Endothelial cell of umbilical vein (primary cell): ENCODE measurements around the gene AK5. TPM values are rescaled to one million over a fixed set of nuclear protein-coding genes. Genes with fewer than 3 reads are reported as not detected.

Source experiments
- BruUV-seq: library from RNA; stranded (reverse); fragments of 400-500 nt; replicated peaks from 2 replicates; lab custom pipeline; 2021; lab: Mats Ljungman, UMichigan
- CTCF ChIA-PET: fragments of 300-600, 350-600 bp; sonication (Branson Sonifier 250); formaldehyde crosslinking; loops from one replicate; lab custom pipeline; 2021; ENCODE audit warnings: antibody characterized with exemption, inconsistent platforms; lab: Charles Lee
- POLR2A ChIA-PET: fragments of 300-600, 350-600 bp; sonication (Branson Sonifier 250); formaldehyde crosslinking; loops from one replicate; lab custom pipeline; 2021; ENCODE audit warnings: antibody characterized with exemption, inconsistent platforms; lab: Charles Lee
- DNase-seq: peaks from one replicate; pipeline ENCODE4 v3.0.0-alpha.2; 2011; ENCODE audit warnings: low read depth, low spot score
- FAIRE-seq: peaks from 2 replicates; lab custom pipeline; 2011; peaks lifted over from hg19 to GRCh38; lab: Jason Lieb, UNC
- H2AFZ ChIP-seq: 2 replicates; pipeline ENCODE4 v1.6.0; 2012; ENCODE audit warnings: low read depth, low read length, control low read depth, inconsistent platforms
- H3K27ac ChIP-seq: 2 replicates; pipeline ENCODE4 v1.5.1; 2011; ENCODE audit warnings: low read depth, mild to moderate bottlenecking, control low read depth, low read length, moderate library complexity; ENCODE audit not compliant: insufficient read depth
- H3K27me3 ChIP-seq, 2 experiments: 2 replicates each; pipeline versions ENCODE4 v1.6.0 to v1.6.1; 2011; ENCODE audit warnings: low read length in 2 of 2, mixed read lengths in 1 of 2; ENCODE audit not compliant: control insufficient read depth in 2 of 2, insufficient read depth in 2 of 2
- H3K36me3 ChIP-seq, 2 experiments: 2 replicates in 1 of 2; 3 replicates in 1 of 2; pipeline ENCODE4 v1.5.1; 2011; ENCODE audit warnings: low read length in 2 of 2, mild to moderate bottlenecking in 1 of 2, moderate library complexity in 1 of 2; ENCODE audit not compliant: control insufficient read depth in 2 of 2, insufficient read depth in 2 of 2; ENCODE audit errors: extremely low read depth in 1 of 2
- H3K4me1 ChIP-seq: 3 replicates; pipeline ENCODE4 v1.5.1; 2011; ENCODE audit warnings: mild to moderate bottlenecking, low read length; ENCODE audit not compliant: control insufficient read depth, insufficient read depth; ENCODE audit errors: extremely low read depth
- H3K4me2 ChIP-seq: 2 replicates; pipeline ENCODE4 v1.6.1; 2011; ENCODE audit warnings: low read length, control low read depth, mixed read lengths; ENCODE audit not compliant: insufficient read depth
- H3K4me3 ChIP-seq, 3 experiments: fragments of 200-600 bp in 1 of 3; sonication (generic), shearing (Covaris generic) in 1 of 3; replicated peaks in 1 of 3; 2 replicates each; pipeline ENCODE4 v1.5.1; 2011 to 2016; ENCODE audit warnings: control low read depth in 3 of 3, low read length in 3 of 3, mild to moderate bottlenecking in 2 of 3, inconsistent platforms in 1 of 3, low read depth in 1 of 3, moderate library complexity in 1 of 3; ENCODE audit not compliant: insufficient read depth in 1 of 3
- H3K79me2 ChIP-seq: 2 replicates; pipeline ENCODE4 v1.6.0; 2012; ENCODE audit warnings: low read length, inconsistent platforms; ENCODE audit not compliant: control insufficient read depth, insufficient read depth
- H3K9ac ChIP-seq: replicated peaks from 2 replicates; pipeline ENCODE3; 2011; ENCODE audit warnings: low read length, control low read depth; ENCODE audit not compliant: insufficient read depth; ENCODE audit errors: extremely low read depth
- H3K9me1 ChIP-seq: replicated peaks from 3 replicates; pipeline ENCODE4 v1.6.0; 2011; ENCODE audit warnings: mild to moderate bottlenecking, low read length; ENCODE audit not compliant: control insufficient read depth, insufficient read depth; ENCODE audit errors: extremely low read depth
- H3K9me3 ChIP-seq: replicated peaks from 2 replicates; pipeline ENCODE4 v1.5.1; 2012; ENCODE audit warnings: low read length, inconsistent platforms; ENCODE audit not compliant: control insufficient read depth, insufficient read depth
- H4K20me1 ChIP-seq: replicated peaks from 2 replicates; pipeline ENCODE3; 2011; ENCODE audit warnings: mild to moderate bottlenecking, low read length; ENCODE audit not compliant: control insufficient read depth, insufficient read depth; ENCODE audit errors: extremely low read depth
- EZH2 ChIP-seq: IDR thresholded peaks from 2 replicates; pipeline ENCODE4 v1.6.1; 2012; ENCODE audit warnings: borderline replicate concordance, low read depth, mild to moderate bottlenecking, moderate library complexity, low read length, inconsistent platforms; ENCODE audit not compliant: severe bottlenecking
- FOS ChIP-seq: IDR thresholded peaks from 2 replicates; pipeline ENCODE4 v1.6.1; 2011; ENCODE audit warnings: mild to moderate bottlenecking, low read length, moderate library complexity, borderline replicate concordance; ENCODE audit not compliant: insufficient read depth
- GATA2 ChIP-seq: IDR thresholded peaks from 2 replicates; pipeline ENCODE4 v1.7.0; 2011; ENCODE audit warnings: low read depth, mild to moderate bottlenecking, moderate library complexity, mixed read lengths, low read length; ENCODE audit not compliant: insufficient read length, insufficient read depth
- JUN ChIP-seq: IDR thresholded peaks from 2 replicates; pipeline ENCODE4 v1.6.1; 2011; ENCODE audit warnings: borderline replicate concordance, low read depth; ENCODE audit not compliant: insufficient read length, insufficient read depth
- MYC ChIP-seq: IDR thresholded peaks from one replicate; pipeline ENCODE4 v1.6.1; 2011; ENCODE audit warnings: mild to moderate bottlenecking, low read depth, low read length
- POLR2A ChIP-seq: IDR thresholded peaks from 2 replicates; pipeline ENCODE4 v1.6.1; 2012; ENCODE audit warnings: low read depth, mild to moderate bottlenecking, control low read depth, low read length
- POLR2AphosphoS5 ChIP-seq: IDR thresholded peaks from 2 replicates; pipeline ENCODE4 v1.6.1; 2012; ENCODE audit warnings: low read depth, mild to moderate bottlenecking, control low read depth, low read length, moderate library complexity; ENCODE audit not compliant: insufficient read depth
- dilution Hi-C: fragments of 300-500 bp; cut with MboI; formaldehyde crosslinking; loops from one replicate; pipeline ENCODE4 v1.15.0; 2019; ENCODE audit warnings: low sequenced_read_pairs; ENCODE audit not compliant: extremely low pct_ligation_motif_present
- intact Hi-C: fragments of 100-400 bp; cut with micrococcal nuclease; formaldehyde crosslinking; loops from one replicate; pipeline ENCODE4 v1.10.0; 2022
- polyA plus RNA-seq, 4 experiments: library from polyadenylated mRNA; depleted of rRNA in 3 of 4; stranded (reverse) in 3 of 4; unstranded in 1 of 4; fragments of >200 nt; gene quantifications; 2 replicates each; pipeline versions ENCODE4 v1.2.1 to v1.2.3, GENCODE V29; 2011 to 2012; ENCODE audit warnings: missing spikeins in 1 of 4
- total RNA-seq: library from RNA; stranded (reverse); gene quantifications from 2 replicates; pipeline ENCODE4 v1.2.3, GENCODE V29; 2021
- TF ChIP-seq, protein P1 (sequence below): IDR thresholded peaks from 2 replicates; pipeline ENCODE4 v1.6.1; 2011; ENCODE audit not compliant: insufficient read depth, insufficient read length
- TF ChIP-seq, protein P2 (sequence below), 2 donors: IDR thresholded peaks; 1 replicate in 1 of 2; 2 replicates in 1 of 2; pipeline ENCODE4 v1.5.1; 2011; ENCODE audit warnings: low read length in 2 of 2, mild to moderate bottlenecking in 2 of 2, moderate library complexity in 2 of 2, control low read depth in 1 of 2, inconsistent platforms in 1 of 2, low read depth in 1 of 2; ENCODE audit not compliant: insufficient read depth in 1 of 2; ENCODE audit errors: extremely low read depth in 1 of 2

Gene AK5
- total and polyA plus RNA-seq, 2 donors (not counting 3 experiments of a cell fraction or from before 2014, with no cell fraction given): 5.0 to 7.5 TPM

DNA sequence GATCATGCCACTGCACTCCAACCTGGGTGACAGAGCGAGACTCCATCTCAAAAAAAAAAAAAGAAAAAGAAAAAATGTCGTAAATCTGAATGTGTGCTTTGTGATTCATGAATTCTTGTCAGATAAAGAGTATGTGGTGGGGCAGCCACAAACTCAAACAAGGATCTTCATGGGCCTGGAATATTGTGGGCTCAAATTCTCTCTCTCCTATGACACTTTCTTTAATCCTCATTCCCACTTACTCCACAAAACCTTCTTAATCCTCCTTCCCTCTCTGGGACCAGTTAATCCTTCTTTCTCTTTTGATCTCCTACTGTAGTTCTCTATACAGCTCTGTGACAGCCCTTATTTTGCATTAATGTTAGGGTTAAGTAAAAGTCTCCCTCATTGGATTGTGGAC is 112.3 kb downstream of the AK5 start:
- dilution Hi-C loops: no loop called here
- Histone ChIP-seq H3K27me3 (no peaks in the 10 kb centered on the region), H3K4me2 (no peak overlapping the region), H3K4me3 (no peak overlapping the region), H3K9me3 (no peaks in the 10 kb centered on the region), H3K4me1 (peaks cover 2% of the 10 kb centered on the region), H3K27ac (no peak overlapping the region), H3K9me1 (no peaks in the 10 kb centered on the region), H3K79me2 (no peaks in the 10 kb centered on the region), H3K9ac (no peak overlapping the region), H4K20me1 (no peaks in the 10 kb centered on the region), H2AFZ (no peak overlapping the region), H3K36me3 (no peaks in the 10 kb centered on the region)
- FAIRE-seq (no peak), DNase-seq (no peak)
- CTCF ChIA-PET: interaction anchor here (1.0 kb wide), 1 partner anchor 27 kb away, joined by 3 read pairs; no protein-coding TSS in a partner anchor
- BruUV-seq: no TSS peak
- POLR2A ChIA-PET: no interaction called here
- TF ChIP-seq POLR2AphosphoS5 (no peak), EZH2 (no peak), JUN (no peak), MYC (no peak), POLR2A (no peak), FOS (no peak), GATA2 (no peak)
- TF ChIP-seq, protein P1, sequence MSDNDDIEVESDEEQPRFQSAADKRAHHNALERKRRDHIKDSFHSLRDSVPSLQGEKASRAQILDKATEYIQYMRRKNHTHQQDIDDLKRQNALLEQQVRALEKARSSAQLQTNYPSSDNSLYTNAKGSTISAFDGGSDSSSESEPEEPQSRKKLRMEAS: no peak
- TF ChIP-seq, protein P2, sequence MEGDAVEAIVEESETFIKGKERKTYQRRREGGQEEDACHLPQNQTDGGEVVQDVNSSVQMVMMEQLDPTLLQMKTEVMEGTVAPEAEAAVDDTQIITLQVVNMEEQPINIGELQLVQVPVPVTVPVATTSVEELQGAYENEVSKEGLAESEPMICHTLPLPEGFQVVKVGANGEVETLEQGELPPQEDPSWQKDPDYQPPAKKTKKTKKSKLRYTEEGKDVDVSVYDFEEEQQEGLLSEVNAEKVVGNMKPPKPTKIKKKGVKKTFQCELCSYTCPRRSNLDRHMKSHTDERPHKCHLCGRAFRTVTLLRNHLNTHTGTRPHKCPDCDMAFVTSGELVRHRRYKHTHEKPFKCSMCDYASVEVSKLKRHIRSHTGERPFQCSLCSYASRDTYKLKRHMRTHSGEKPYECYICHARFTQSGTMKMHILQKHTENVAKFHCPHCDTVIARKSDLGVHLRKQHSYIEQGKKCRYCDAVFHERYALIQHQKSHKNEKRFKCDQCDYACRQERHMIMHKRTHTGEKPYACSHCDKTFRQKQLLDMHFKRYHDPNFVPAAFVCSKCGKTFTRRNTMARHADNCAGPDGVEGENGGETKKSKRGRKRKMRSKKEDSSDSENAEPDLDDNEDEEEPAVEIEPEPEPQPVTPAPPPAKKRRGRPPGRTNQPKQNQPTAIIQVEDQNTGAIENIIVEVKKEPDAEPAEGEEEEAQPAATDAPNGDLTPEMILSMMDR (IDR thresholded peaks at IDR 0.05; ENCODE audit: extremely low read depth in 1 of 2, insufficient read depth in 1 of 2, low read depth in 1 of 2, low read length in 2 of 2): no peak
- intact Hi-C loops: no loop called here
